Heart right ventricle (tissue), 16 donors: Measurements from ENCODE around the gene TCP11. TPM values are rescaled to one million over a fixed set of nuclear protein-coding genes. Genes with fewer than 3 reads are reported as not detected.

ENCODE experiments used
- ATAC-seq, 8 donors: fragments of 200-7000 bp; cut with Tn5 transposase; one replicate each; pipeline ENCODE4 v1.9.1; 2020; ENCODE audit warnings: mild to moderate bottlenecking in 8 of 8, moderate library complexity in 8 of 8, moderate number of reproducible peaks in 1 of 8
- DNase-seq, 2 donors: peaks; one replicate each; pipeline ENCODE4 v3.0.0-alpha.2; 2020
- H3K27ac ChIP-seq, 10 donors: fragments of 200-600 bp; sonication (generic) in 2 of 10; one replicate each; pipeline versions ENCODE4 v1.5.0 to v1.8.0; 2020 to 2022; ENCODE audit warnings: mild to moderate bottlenecking in 3 of 10
- H3K27me3 ChIP-seq, 7 donors: fragments of 200-600 bp; one replicate each; pipeline ENCODE4 v1.8.0; 2021 to 2022; ENCODE audit warnings: mild to moderate bottlenecking in 2 of 7
- H3K36me3 ChIP-seq, 9 donors: fragments of 200-600 bp; sonication (generic) in 1 of 9; one replicate each; pipeline versions ENCODE4 v1.5.0 to v1.8.0; 2020 to 2022; ENCODE audit warnings: mild to moderate bottlenecking in 2 of 9
- H3K4me1 ChIP-seq, 9 donors: fragments of 200-600 bp; sonication (generic) in 1 of 9; one replicate each; pipeline versions ENCODE4 v1.5.0 to v1.8.0; 2020 to 2022; ENCODE audit warnings: mild to moderate bottlenecking in 4 of 9
- H3K4me3 ChIP-seq, 10 donors: fragments of 200-600 bp; sonication (generic) in 2 of 10; one replicate each; pipeline versions ENCODE4 v1.5.0 to v1.8.0; 2020 to 2022; ENCODE audit warnings: mild to moderate bottlenecking in 7 of 10, moderate library complexity in 2 of 10
- H3K9me3 ChIP-seq, 11 donors: fragments of 200-600 bp in 10 of 11; sonication (generic) in 2 of 11; one replicate each; pipeline versions ENCODE4 v1.5.0 to v1.8.0; 2013 to 2022; ENCODE audit warnings: mild to moderate bottlenecking in 2 of 11, control low read depth in 1 of 11, moderate library complexity in 1 of 11
- CTCF ChIP-seq, 9 donors: fragments of 200-600 bp; sonication (generic) in 2 of 9; IDR thresholded peaks; one replicate each; pipeline versions ENCODE4 v1.5.0 to v1.8.0; 2021 to 2022; ENCODE audit warnings: antibody characterized with exemption in 9 of 9, mild to moderate bottlenecking in 5 of 9, moderate library complexity in 1 of 9
- WGBS, 2 donors: extraction: QIAGEN DNeasy Blood & Tissue Kit; methylation state at CpG; one replicate each; pipeline ENCODE4 v1.1.7; 2013; ENCODE audit warnings: inconsistent platforms in 1 of 2; 5-methylcytosine and 5-hydroxymethylcytosine counted together
- intact Hi-C, 10 donors: fragments of 100-400 bp; cut with DNase I; formaldehyde crosslinking; loops; one replicate each; pipeline versions ENCODE4 v1.11.1 to v1.14.2; 2022
- polyA plus RNA-seq, 2 donors: library from polyadenylated mRNA; stranded (reverse); fragments of 200-250 nt; gene quantifications; one replicate each; pipeline ENCODE4 v1.2.3, GENCODE V29; 2013
- total RNA-seq, 10 donors: library from RNA; stranded (reverse); fragmentation: NEBNext Ultra II Directional in 3 of 10; extraction: Animal tissue kit (Norgen Biotek cat#: 25700) in 3 of 10; gene quantifications; one replicate each; pipeline versions ENCODE4 v1.2.1 to v1.2.4, GENCODE V29; 2021 to 2023
- donor health status: Arrhythmogenic right ventricular cardiomyopathy.
- donor health status: ischemic (EF 13 %, LVEDD 7.1; RV severe dilation, severe dysfunction).
- donor health status: healthy with polysubstance abuse.
- donor health status: DM: no; HTN: yes; CAD: no.
- donor health status: DM: no; HTN: no; CAD: no.
- donor health status: ischemic (EF 25% LVEDD 6.9; RV normal size, moderate dysfunction).
- donor health status: ischemic (EF 25% LVEDD 5.7; RV mildly dilated, moderate dysfunction).
- donor health status: healthy.
- donor health status: DM: yes; HTN: yes; CAD: no.
- donor health status: Ischemic cardiomyopathy.
- donor health status: ischemic (EF 35%, LVEDD 5.7; RV mildly dilated, moderate dysfunction).
- donor health status: nonischemic (EF 11% LVEDD 7.7; RV severe dilation, severe dysfunction).
- donor health status: DM: yes; HTN: yes; CAD: no.
- donor health status: PGD.
- donor health status: ischemic (EF 29% LVEDD 5.4; RV normal size, mild dysfunction).
- donor health status: nonischemic (EF 23%, LVEDD 6.1; RV moderate dilation, normal function).

The TCP11 gene
- total and polyA plus RNA-seq, 12 donors, result 0.03 TPM; not detected in 11

- no peak for TF ChIP-seq CTCF (IDR thresholded peaks at IDR 0.05)
- peak in 1 of 8 donors; percentile 7 for ATAC-seq
These were observed 4.6 kb upstream of the TCP11 start for GRCh38 chr6:35145757-35146156.

GRCh38 chr6:35142588-35143569 is 1.7 kb upstream of the TCP11 start:
- ATAC-seq, result no peak
- Histone ChIP-seq H3K27me3 (peaks cover 0 to 15% (median 0%) of the 10 kb centered on the region in 7 donors), H3K4me1 (peaks cover 0 to 24% (median 13%) of the 10 kb centered on the region in 9 donors), H3K9me3 (no peaks in the 10 kb centered on the region), H3K36me3 (no peaks in the 10 kb centered on the region), H3K27ac (no peak overlapping the region), H3K4me3 (no peak overlapping the region)
- 74 to 75% methylated on average over 5 of the region's 5 CpGs for WGBS, 2 donors
- intact Hi-C loops, result loop anchor here in 3 of 10 donors (5.0 to 10.0 kb wide), 3 partner anchors 62 to 258 kb away; partner anchors contain the start of genes ANKS1A (in 2 of the 3) and TAF11 (in 2 of the 3)
- no peak for DNase-seq
- no peak for TF ChIP-seq CTCF (IDR thresholded peaks at IDR 0.05)

More at GRCh38 chr6:35145757-35146156, 4.6 kb upstream of the TCP11 start:
- 96 to 97% methylated on average over 3 of the region's 3 CpGs for WGBS, 2 donors
- intact Hi-C loops, result loop anchor here (1.0 to 10.0 kb wide), 10 partner anchors 57 to 278 kb away; partner anchors contain the start of genes ANKS1A (in 1 of the 10) and TAF11 (in 1 of the 10)
- Histone ChIP-seq H3K36me3 (no peaks in the 10 kb centered on the region), H3K27ac (no peak overlapping the region), H3K27me3 (peaks cover 0 to 8% (median 0%) of the 10 kb centered on the region in 7 donors), H3K4me3 (no peak overlapping the region), H3K9me3 (no peaks in the 10 kb centered on the region), H3K4me1 (peaks cover 0 to 18% (median 7%) of the 10 kb centered on the region in 9 donors)
- DNase-seq, result no peak

GRCh38 chr6:35140639-35141006 is 516 bp downstream of the TCP11 start:
- intact Hi-C loops, result loop anchor here (1.0 to 10.0 kb wide), 6 partner anchors 64 to 256 kb away; partner anchors contain the start of genes ANKS1A (in 2 of the 10) and TAF11 (in 2 of the 10)
- Histone ChIP-seq H3K27me3 (peaks cover 0 to 15% (median 0%) of the 10 kb centered on the region in 7 donors), H3K36me3 (no peaks in the 10 kb centered on the region), H3K27ac (no peak overlapping the region), H3K4me1 (peaks cover 0 to 26% (median 10%) of the 10 kb centered on the region in 9 donors), H3K9me3 (no peaks in the 10 kb centered on the region), H3K4me3 (peak overlapping the region in 8 of 10 donors; percentile 17 to 46 (median 37))
- peak in 5 of 8 donors; percentile 7 to 54 (median 23) for ATAC-seq
- WGBS, 2 donors, result 52 to 54% methylated on average over 15 of the region's 15 CpGs
- no peak for TF ChIP-seq CTCF (IDR thresholded peaks at IDR 0.05)
- no peak for DNase-seq

GRCh38 chr6:35139924-35140638 is 1.1 kb downstream of the TCP11 start:
- Histone ChIP-seq H3K4me3 (no peak overlapping the region), H3K27me3 (peaks cover 0 to 15% (median 0%) of the 10 kb centered on the region in 7 donors), H3K27ac (no peak overlapping the region), H3K36me3 (no peaks in the 10 kb centered on the region), H3K9me3 (no peaks in the 10 kb centered on the region), H3K4me1 (peaks cover 0 to 26% (median 10%) of the 10 kb centered on the region in 9 donors)
- 32 to 36% methylated on average over 17 of the region's 17 CpGs for WGBS, 2 donors
- DNase-seq (peak in 1 of 2 donors; percentile 55), ATAC-seq (peak in 6 of 8 donors; percentile 38 to 76 (median 63))
- peak; percentile 63 to 92 (median 85) for TF ChIP-seq CTCF (IDR thresholded peaks at IDR 0.05)
- intact Hi-C loops, result loop anchor here (1.0 to 10.0 kb wide), 8 partner anchors 65 to 255 kb away; partner anchors contain the start of genes ANKS1A (in 3 of the 10) and TAF11 (in 3 of the 10)
